T-cell (primary cell): ENCODE results near the gene MEAK7. TPM values are rescaled to one million over a fixed set of nuclear protein-coding genes. Genes with fewer than 3 reads are reported as not detected.

Source experiments
- ATAC-seq, 4 experiments: fragments of 200-7000 bp in 3 of 4; fragments of 150-1000 bp in 1 of 4; cut with Tn5 transposase; replicated peaks in 1 of 4; 1 replicate in 3 of 4; 2 replicates in 1 of 4; pipeline ENCODE4 v1.10.0; 2021; ENCODE audit warnings: moderate library complexity in 3 of 4, mild to moderate bottlenecking in 2 of 4, moderate number of reproducible peaks in 1 of 4
- CTCF ChIA-PET, 2 donors: fragments of 300-600 bp; sonication (Branson Sonifier 250); formaldehyde crosslinking; loops; one replicate each; lab custom pipeline; 2022; ENCODE audit warnings: antibody characterized with exemption in 2 of 2; lab: Charles Lee
- POLR2A ChIA-PET, 2 donors: fragments of 300-600 bp; sonication (Branson Sonifier 250); formaldehyde crosslinking; loops; one replicate each; lab custom pipeline; 2022; ENCODE audit warnings: antibody characterized with exemption in 2 of 2; lab: Charles Lee
- DNase-seq, 35 experiments: peaks; one replicate each; pipeline versions ENCODE4 v3.0.0 to v3.0.0-alpha.2; 2013 to 2023
- H3K27ac ChIP-seq: one replicate; pipeline ENCODE4 v1.5.1; 2013; ENCODE audit warnings: low read length
- H3K27me3 ChIP-seq, 2 experiments: replicated peaks in 1 of 2; 1 replicate in 1 of 2; 2 replicates in 1 of 2; pipeline versions ENCODE4 v1.6.1 to v1.7.0; 2013; ENCODE audit warnings: low read length in 1 of 2, mixed read lengths in 1 of 2; ENCODE audit not compliant: control insufficient read depth in 2 of 2, insufficient read depth in 2 of 2; ENCODE audit errors: extremely low read depth in 1 of 2
- H3K36me3 ChIP-seq, 2 donors: 1 replicate in 1 of 2; 2 replicates in 1 of 2; pipeline versions ENCODE4 v1.6.1 to v1.7.0; 2013; ENCODE audit warnings: low read length in 1 of 2; ENCODE audit not compliant: control insufficient read depth in 2 of 2, insufficient read depth in 1 of 2; ENCODE audit errors: extremely low read depth in 1 of 2
- H3K4me1 ChIP-seq, 2 experiments: 1 replicate in 1 of 2; 2 replicates in 1 of 2; pipeline versions ENCODE4 v1.6.1 to v1.7.0; 2013; ENCODE audit warnings: low read length in 2 of 2, mixed read lengths in 1 of 2; ENCODE audit not compliant: insufficient read depth in 2 of 2, control insufficient read depth in 1 of 2; ENCODE audit errors: extremely low read depth in 1 of 2
- H3K4me3 ChIP-seq, 2 donors: 1 replicate in 1 of 2; 2 replicates in 1 of 2; pipeline versions ENCODE4 v1.5.1 to v1.7.0; 2013; ENCODE audit warnings: mild to moderate bottlenecking in 2 of 2, low read length in 1 of 2, moderate library complexity in 1 of 2; ENCODE audit not compliant: control insufficient read depth in 1 of 2; ENCODE audit errors: extremely low read depth in 1 of 2
- H3K9me3 ChIP-seq: 2 replicates; pipeline ENCODE4 v1.7.0; 2013
- H3K27ac Mint-ChIP-seq, 2 donors: one replicate each; pipeline ENCODE4 v1.8.0; 2020 to 2021; ENCODE audit warnings: mild to moderate bottlenecking in 2 of 2, mixed read lengths in 2 of 2
- H3K27me3 Mint-ChIP-seq, 2 donors: one replicate each; pipeline ENCODE4 v1.8.0; 2021 to 2022; ENCODE audit warnings: mixed read lengths in 2 of 2
- H3K36me3 Mint-ChIP-seq: one replicate; pipeline ENCODE4 v1.8.0; 2021; ENCODE audit warnings: mixed read lengths
- H3K4me1 Mint-ChIP-seq, 3 donors: one replicate each; pipeline ENCODE4 v1.8.0; 2020 to 2022; ENCODE audit warnings: mixed read lengths in 3 of 3, mild to moderate bottlenecking in 1 of 3
- H3K4me3 Mint-ChIP-seq, 3 donors: one replicate each; pipeline ENCODE4 v1.8.0; 2020 to 2022; ENCODE audit warnings: mild to moderate bottlenecking in 3 of 3, mixed read lengths in 3 of 3, moderate library complexity in 3 of 3
- H3K9me3 Mint-ChIP-seq, 3 donors: one replicate each; pipeline ENCODE4 v1.8.0; 2020 to 2022; ENCODE audit warnings: mixed read lengths in 3 of 3
- WGBS: methylation state at CpG from one replicate; pipeline ENCODE4 v1.1.5; 2013; ENCODE audit warnings: missing lambda C conversion rate; ENCODE audit not compliant: insufficient coverage; 5-methylcytosine and 5-hydroxymethylcytosine counted together
- total RNA-seq, 35 experiments: library from RNA in 6 of 35; stranded (reverse) in 6 of 35; fragments of 120-200 nt in 1 of 35; gene quantifications; one replicate each; pipeline versions ENCODE4 v1.2.1 to v1.2.4 and lab custom pipeline; 2013 to 2026

The MEAK7 gene
- total RNA-seq, 5 donors from 2014 or later (not counting 1 experiment from before 2014, with no cell fraction given), result 6.2 to 12.3 (median 10.2) TPM

DNA sequence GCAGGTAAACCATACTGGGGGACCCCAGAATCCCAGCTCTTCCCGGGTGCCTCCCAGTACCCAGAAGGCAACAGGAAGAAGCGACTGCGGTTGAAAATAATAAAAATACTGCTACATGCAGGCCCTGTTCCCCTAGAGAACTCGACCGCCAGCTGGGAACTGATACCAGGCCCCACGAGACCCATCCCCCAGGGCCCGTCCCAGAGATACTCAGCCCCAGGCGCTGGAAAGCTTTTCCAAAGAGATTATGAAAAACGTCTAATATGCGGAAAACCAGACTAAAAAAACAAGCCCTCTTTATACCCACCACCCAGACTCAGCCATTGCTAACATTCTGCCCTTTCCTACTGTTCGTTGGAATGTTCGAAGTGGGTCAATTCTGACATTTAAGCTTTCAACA, 12.9 kb upstream of the MEAK7 start:
- H3K4me3 Mint-ChIP-seq, result no peak overlapping the region
- peaks cover 51 to 74% of the 10 kb centered on the region in 2 experiments for H3K4me1 ChIP-seq

DNA sequence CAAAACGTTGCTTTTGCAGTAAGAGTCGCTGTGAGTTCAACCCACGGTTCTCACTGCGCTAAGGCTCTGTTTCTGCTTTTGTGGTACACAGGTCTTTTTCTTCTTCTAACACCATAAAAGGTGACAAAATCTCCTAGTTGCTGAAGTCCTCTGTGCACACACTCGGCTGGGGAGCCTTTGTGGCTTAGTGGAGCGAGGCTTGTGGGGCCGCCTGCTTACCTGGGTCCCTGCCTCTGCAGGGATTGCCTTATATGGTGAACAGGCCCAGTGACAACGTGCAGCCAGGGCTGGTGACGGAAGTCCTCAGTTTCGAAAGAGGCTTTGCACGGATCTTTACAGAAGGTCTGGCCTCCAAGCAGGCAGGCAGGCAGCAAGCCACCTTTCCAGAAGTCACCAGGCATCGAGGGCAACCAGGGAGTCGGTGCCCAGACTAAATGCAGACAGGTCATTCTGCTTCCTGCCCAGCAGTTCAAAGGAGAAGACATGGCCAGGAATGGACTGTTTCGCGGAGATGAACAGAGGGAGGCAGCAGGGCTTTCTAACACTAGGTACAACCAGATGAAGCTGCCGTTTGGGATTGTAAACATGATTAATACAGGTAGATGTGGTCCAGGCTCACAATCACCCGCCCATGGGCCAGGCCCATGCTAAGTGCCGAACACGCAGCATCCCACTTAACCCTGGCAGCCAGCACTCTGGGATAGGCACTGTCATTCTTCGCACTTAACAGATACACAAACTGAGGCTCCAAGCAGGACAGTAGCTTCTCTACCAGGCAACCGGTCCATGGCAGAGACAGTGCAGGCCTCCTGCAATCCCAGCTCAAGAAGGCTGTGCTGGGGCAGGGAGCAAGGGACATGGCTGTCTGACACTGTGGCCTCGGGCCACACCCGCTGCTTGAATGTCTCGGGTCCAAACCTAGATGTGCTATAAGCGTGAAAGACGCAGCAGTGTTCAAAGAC, 10.7 kb upstream of the MEAK7 start:
- Histone ChIP-seq H3K4me3 (peak overlapping the region in 1 of 2 donors; percentile 2), H3K4me1 (peaks cover 58 to 88% of the 10 kb centered on the region in 2 experiments), H3K9me3 (no peaks in the 10 kb centered on the region), H3K27ac (peak overlapping the region; percentile 82), H3K27me3 (no peaks in the 10 kb centered on the region), H3K36me3 (no peaks in the 10 kb centered on the region)
- WGBS, result 15% methylated on average over 21 of the region's 26 CpGs
- peaks cover 75 to 79% (median 78%) of the 10 kb centered on the region in 3 donors for H3K4me1 Mint-ChIP-seq
- peak; percentile 89 to 91 (median 90) for ATAC-seq
- peak; percentile 70 to 92 (median 79) for DNase-seq
- H3K27me3 Mint-ChIP-seq, result no peaks in the 10 kb centered on the region
- peak overlapping the region; percentile 50 to 66 (median 63) for H3K4me3 Mint-ChIP-seq
- no peaks in the 10 kb centered on the region for H3K36me3 Mint-ChIP-seq
- H3K27ac Mint-ChIP-seq, result peak overlapping the region; percentile 97 to 98
- H3K9me3 Mint-ChIP-seq, result no peaks in the 10 kb centered on the region
- ChIA-PET POLR2A (no interaction called here), CTCF (interaction anchor here (0.5 to 3.0 kb wide), 8 partner anchors 9 to 214 kb away, joined by 3 to 17 read pairs (median 4); no protein-coding TSS in a partner anchor)

More for the DNA sequence above, 12.9 kb upstream of the MEAK7 start:
- H3K27ac Mint-ChIP-seq, result peak overlapping the region; percentile 69 to 91
- H3K9me3 Mint-ChIP-seq, result no peaks in the 10 kb centered on the region
- Histone ChIP-seq H3K27me3 (no peaks in the 10 kb centered on the region), H3K27ac (no peak overlapping the region), H3K36me3 (no peaks in the 10 kb centered on the region), H3K4me3 (no peak overlapping the region), H3K9me3 (no peaks in the 10 kb centered on the region)
- DNase-seq (no peak), ATAC-seq (no peak)
- 83% methylated on average over 5 of the region's 12 CpGs for WGBS
- H3K36me3 Mint-ChIP-seq, result no peaks in the 10 kb centered on the region
- CTCF ChIA-PET, result interaction anchor here (0.6 to 1.4 kb wide), 3 partner anchors 85 to 209 kb away, joined by 3 to 11 read pairs (median 4); no protein-coding TSS in a partner anchor
- peaks cover 67 to 71% (median 67%) of the 10 kb centered on the region in 3 donors for H3K4me1 Mint-ChIP-seq
- no peaks in the 10 kb centered on the region for H3K27me3 Mint-ChIP-seq
- POLR2A ChIA-PET, result interaction anchor here in 1 of 2 donors (0.6 kb wide), 2 partner anchors 115 to 383 kb away, joined by 3 to 7 read pairs; no protein-coding TSS in a partner anchor

DNA sequence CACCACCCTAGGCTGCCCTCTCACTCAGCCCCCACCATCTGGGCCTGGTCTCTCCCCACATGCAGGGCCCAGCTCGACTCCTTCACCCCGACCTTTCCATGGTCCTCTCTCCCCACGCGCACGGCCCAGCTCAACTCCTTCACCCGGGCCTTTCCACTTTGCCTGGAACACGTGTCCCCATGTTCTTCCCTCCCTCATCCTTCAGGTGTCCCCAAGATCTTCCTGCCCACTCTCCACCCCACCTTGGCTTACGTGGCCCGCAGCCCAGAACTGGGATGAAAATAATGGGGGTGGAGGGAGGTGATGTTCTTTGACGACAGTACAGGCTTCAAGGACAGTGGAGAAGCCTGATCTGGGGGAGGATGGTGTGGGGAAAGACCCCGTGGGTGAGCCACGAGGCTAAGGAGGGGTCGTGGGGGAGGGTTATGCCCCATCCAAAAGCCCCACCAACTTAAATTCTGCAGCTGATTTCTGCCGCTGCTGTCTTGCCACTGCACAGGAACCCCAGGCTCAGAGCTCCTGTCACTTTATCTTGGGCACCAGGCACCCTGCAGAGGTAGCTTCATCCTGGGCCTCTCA, 9.9 kb upstream of the MEAK7 start:
- H3K27me3 Mint-ChIP-seq, result no peaks in the 10 kb centered on the region
- DNase-seq (no peak), ATAC-seq (no peak)
- H3K4me3 ChIP-seq, result peak overlapping the region in 1 of 2 donors; percentile 2
- peak overlapping the region; percentile 82 for H3K27ac ChIP-seq
- no peaks in the 10 kb centered on the region for H3K9me3 ChIP-seq
- peaks cover 67 to 73% (median 71%) of the 10 kb centered on the region in 3 donors for H3K4me1 Mint-ChIP-seq
- H3K9me3 Mint-ChIP-seq, result no peaks in the 10 kb centered on the region
- 5% methylated on average over 2 of the region's 14 CpGs for WGBS
- CTCF ChIA-PET, result interaction anchor here (0.5 to 3.0 kb wide), 8 partner anchors 8 to 215 kb away, joined by 3 to 17 read pairs (median 4); no protein-coding TSS in a partner anchor
- H3K27ac Mint-ChIP-seq, result peak overlapping the region; percentile 97 to 98
- no peaks in the 10 kb centered on the region for H3K36me3 Mint-ChIP-seq
- POLR2A ChIA-PET, result no interaction called here
- peaks cover 52 to 84% of the 10 kb centered on the region in 2 experiments for H3K4me1 ChIP-seq
- no peaks in the 10 kb centered on the region for H3K36me3 ChIP-seq
- no peaks in the 10 kb centered on the region for H3K27me3 ChIP-seq
- peak overlapping the region; percentile 50 to 66 (median 63) for H3K4me3 Mint-ChIP-seq

DNA sequence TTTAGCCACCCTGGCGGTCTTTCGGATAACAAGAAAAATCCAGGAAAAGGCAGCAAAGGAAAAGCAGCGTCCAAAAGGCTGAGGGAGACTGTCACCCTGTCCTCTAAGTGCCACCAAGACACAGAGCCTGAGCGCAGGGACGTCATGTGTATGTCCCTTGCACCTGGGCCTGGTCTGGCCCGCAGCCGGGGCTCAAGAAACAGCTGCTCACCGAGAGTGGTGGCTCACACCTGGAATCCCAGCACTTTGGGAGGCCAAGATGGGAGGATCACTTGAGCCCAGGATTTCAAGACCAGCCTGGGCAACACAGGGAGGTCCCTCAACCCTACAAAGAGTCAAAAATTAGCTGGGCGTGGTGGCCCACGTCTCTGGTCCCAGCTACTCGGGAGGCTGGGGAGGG, 9.2 kb upstream of the MEAK7 start:
- no peaks in the 10 kb centered on the region for H3K9me3 ChIP-seq
- CTCF ChIA-PET, result interaction anchor here (0.7 to 3.0 kb wide), 7 partner anchors 8 to 109 kb away, joined by 3 to 17 read pairs (median 4); no protein-coding TSS in a partner anchor
- DNase-seq, result no peak
- Mint-ChIP-seq H3K4me3 (peak overlapping the region in 1 of 3 donors; percentile 63), H3K9me3 (no peaks in the 10 kb centered on the region), H3K27ac (peak overlapping the region; percentile 97 to 98), H3K27me3 (no peaks in the 10 kb centered on the region), H3K4me1 (peaks cover 63 to 71% (median 68%) of the 10 kb centered on the region in 3 donors), H3K36me3 (no peaks in the 10 kb centered on the region)
- H3K4me1 ChIP-seq, result peaks cover 49 to 84% of the 10 kb centered on the region in 2 experiments
- ATAC-seq, result no peak
- no peaks in the 10 kb centered on the region for H3K27me3 ChIP-seq
- peak overlapping the region; percentile 82 for H3K27ac ChIP-seq
- H3K36me3 ChIP-seq, result no peaks in the 10 kb centered on the region
- POLR2A ChIA-PET, result interaction anchor here (0.7 to 1.0 kb wide), 5 partner anchors 9 to 106 kb away, joined by 3 to 12 read pairs (median 7); no protein-coding TSS in a partner anchor
- no peak overlapping the region for H3K4me3 ChIP-seq
- WGBS, result 78% methylated on average over 8 of the region's 11 CpGs

DNA sequence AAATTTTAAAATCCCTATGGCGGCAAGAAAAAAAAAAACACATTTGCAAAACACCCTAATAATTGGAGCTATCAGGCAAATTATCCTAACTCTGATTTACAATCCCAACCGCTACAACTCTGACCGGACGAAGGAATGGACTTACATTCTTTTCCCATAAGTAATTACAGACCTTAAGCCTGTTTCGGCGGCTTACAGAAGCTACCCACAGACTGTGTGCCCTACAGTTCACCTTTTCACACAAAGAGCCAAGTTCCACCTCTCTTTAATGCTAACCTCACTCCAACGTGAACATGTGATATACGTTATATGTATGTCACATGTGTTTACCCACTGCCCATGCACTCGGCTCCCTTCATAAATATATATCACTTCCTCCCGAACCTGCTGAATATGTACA, 8.7 kb upstream of the MEAK7 start:
- WGBS, result 88% methylated on average over 5 of the region's 10 CpGs
- no peak overlapping the region for H3K4me3 ChIP-seq
- DNase-seq, result peak in 1 of 35 experiments; percentile 22
- no peaks in the 10 kb centered on the region for H3K36me3 ChIP-seq
- H3K27ac Mint-ChIP-seq, result peak overlapping the region; percentile 97 to 98
- no peaks in the 10 kb centered on the region for H3K9me3 Mint-ChIP-seq
- peaks cover 63 to 72% (median 70%) of the 10 kb centered on the region in 3 donors for H3K4me1 Mint-ChIP-seq
- no peaks in the 10 kb centered on the region for H3K27me3 ChIP-seq
- CTCF ChIA-PET, result interaction anchor here (0.6 to 3.0 kb wide), 6 partner anchors 41 to 408 kb away, joined by 3 to 17 read pairs (median 3); no protein-coding TSS in a partner anchor
- POLR2A ChIA-PET, result interaction anchor here in 1 of 2 donors (0.7 to 1.0 kb wide), 3 partner anchors 8 to 41 kb away, joined by 3 to 12 read pairs (median 6); no protein-coding TSS in a partner anchor
- peaks cover 50 to 84% of the 10 kb centered on the region in 2 experiments for H3K4me1 ChIP-seq
- peak overlapping the region; percentile 82 for H3K27ac ChIP-seq
- ATAC-seq, result no peak
- H3K27me3 Mint-ChIP-seq, result no peaks in the 10 kb centered on the region
- H3K36me3 Mint-ChIP-seq, result no peaks in the 10 kb centered on the region
- H3K9me3 ChIP-seq, result no peaks in the 10 kb centered on the region
- peak overlapping the region; percentile 13 to 63 (median 13) for H3K4me3 Mint-ChIP-seq
